Measurements from ENCODE around the gene OR51B5.

GRCh38 chr11:5317292-5317691 lies 26.0 kb downstream of the OR51B5 start:
- no peak for TF ChIP-seq EZH2phosphoT487 (IDR thresholded peaks at IDR 0.05; ENCODE audit: borderline replicate concordance, low read depth)
- TF ChIP-seq TAF1 (IDR thresholded peaks at IDR 0.05; ENCODE audit: borderline replicate concordance, low read depth, low read length): no peak
- no peak; the same call in 1 of the 2 replicates for TF ChIP-seq CTCF (IDR thresholded peaks at IDR 0.05)
- TF ChIP-seq JUND (IDR thresholded peaks at IDR 0.05): no peak
- no peak for TF ChIP-seq FOXM1 (IDR thresholded peaks at IDR 0.05; ENCODE audit: low read depth)
- TF ChIP-seq MXI1 (IDR thresholded peaks at IDR 0.05; ENCODE audit: low read depth, low read length): no peak
- no peak for TF ChIP-seq CHD2 (IDR thresholded peaks at IDR 0.05; ENCODE audit: low read length, partially characterized antibody)
- TF ChIP-seq EP300 (IDR thresholded peaks at IDR 0.05; ENCODE audit: borderline replicate concordance in 1 of 2, low read depth in 1 of 2, low read length in 1 of 2): no peak
- no peak for TF ChIP-seq REST (IDR thresholded peaks at IDR 0.05; ENCODE audit: low read depth, low read length)
- TF ChIP-seq MAX (IDR thresholded peaks at IDR 0.05; ENCODE audit: low read depth): no peak
- TF ChIP-seq USF2 (IDR thresholded peaks at IDR 0.05; ENCODE audit: borderline replicate concordance, low read depth, low read length): no peak
- TF ChIP-seq SIN3A (IDR thresholded peaks at IDR 0.05; ENCODE audit: borderline replicate concordance, low read depth, low read length): no peak
- TF ChIP-seq YY1 (IDR thresholded peaks at IDR 0.05; ENCODE audit: low read depth): no peak
- TF ChIP-seq FOXJ3 (CRISPR knock-in tag; IDR thresholded peaks at IDR 0.05): no peak

Measured in SK-N-SH (cell line).